SHP77 treated with DMSO at 0.1 percent for 48 hours (cell line): ENCODE data around the gene ATP7A.
"Not testable (repeated sequence)": the region's sequence is repeated elsewhere in the genome, so short reads cannot be mapped to it uniquely, and the experiment has no call there.

Experiments
- DNase-seq: peaks from one replicate; lab custom pipeline; 2025; lab: John Stamatoyannopoulos, UW

Gene ATP7A

GRCh38 chrX:78037881-78038280 lies 127.4 kb downstream of the ATP7A start:
- DNase-seq, result no peak

- no peak for DNase-seq
Observed at GRCh38 chrX:78042601-78043000, 132.1 kb downstream of the ATP7A start.

GRCh38 chrX:78046362-78046761 lies 135.9 kb downstream of the ATP7A start:
- no peak for DNase-seq

GRCh38 chrX:78048052-78048451 lies 137.6 kb downstream of the ATP7A start:
- no peak for DNase-seq

GRCh38 chrX:78063687-78064086 lies 153.2 kb downstream of the ATP7A start:
- no peak for DNase-seq

GRCh38 chrX:78064152-78064551 lies 153.7 kb downstream of the ATP7A start:
- no peak for DNase-seq

- DNase-seq, result not testable (repeated sequence)
Observed at GRCh38 chrX:78064698-78065601, 154.5 kb downstream of the ATP7A start.

- DNase-seq, result no peak
Observed at GRCh38 chrX:78066110-78066509, 155.6 kb downstream of the ATP7A start.

- no peak for DNase-seq
Observed at GRCh38 chrX:78071331-78071730, 160.8 kb downstream of the ATP7A start.

- DNase-seq, result not testable (repeated sequence)
Observed at GRCh38 chrX:78073147-78074077, 162.9 kb downstream of the ATP7A start.

GRCh38 chrX:78074088-78074487 lies 163.6 kb downstream of the ATP7A start:
- DNase-seq, result no peak

- DNase-seq, result no peak
Observed at GRCh38 chrX:78075787-78076389, 165.4 kb downstream of the ATP7A start.

GRCh38 chrX:78081413-78081812 lies 170.9 kb downstream of the ATP7A start:
- DNase-seq, result not testable (repeated sequence)

- DNase-seq, result no peak
Observed at GRCh38 chrX:78092296-78092695, 181.8 kb downstream of the ATP7A start.

GRCh38 chrX:78098108-78098507 lies 187.6 kb downstream of the ATP7A start:
- DNase-seq, result no peak
